ENCODE data around the gene RPAP3. TPM values are rescaled to one million over a fixed set of nuclear protein-coding genes. Genes with fewer than 3 reads are reported as not detected.
"Not testable (repeated sequence)": the region's sequence is repeated elsewhere in the genome, so short reads cannot be mapped to it uniquely, and the experiment has no call there.

Gene RPAP3
- total RNA-seq, 1 donor from 2014 or later: 24.2 TPM

DNA sequence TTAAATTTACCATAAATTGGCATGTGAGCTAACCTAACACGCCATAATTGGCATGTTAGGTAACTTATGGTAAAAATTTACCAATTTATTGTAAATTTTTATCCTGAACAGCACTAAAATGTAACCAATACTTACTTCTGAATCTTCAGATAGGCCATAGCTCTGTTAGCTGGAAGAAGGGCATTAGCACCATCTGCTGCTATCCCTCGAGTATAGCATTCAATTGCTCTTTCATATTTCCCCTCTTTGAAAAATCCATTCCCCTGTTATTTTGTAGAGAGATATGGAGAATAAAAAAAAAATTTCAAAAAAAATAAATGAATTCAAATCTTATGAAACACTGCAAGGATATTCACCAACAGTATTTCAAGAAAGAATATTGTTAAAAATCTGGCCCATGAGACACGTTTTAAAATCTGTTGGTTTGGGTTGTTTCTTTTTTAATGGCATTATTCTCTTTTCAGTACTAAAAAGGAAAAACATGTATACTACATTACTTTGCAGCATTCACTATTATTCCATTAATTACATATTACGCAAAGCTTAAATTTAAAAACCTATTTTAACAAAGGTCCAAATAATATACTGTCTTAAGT is 19.1 kb downstream of the RPAP3 start:
- peaks cover 46% of the 10 kb centered on the region for H3K36me3 ChIP-seq
- no peak overlapping the region for H3K4me3 ChIP-seq
- no peak overlapping the region for H3K27ac ChIP-seq (replicated peaks)
- intact Hi-C loops (cut with micrococcal nuclease): no loop called here
- no peak for DNase-seq
- TF ChIP-seq, protein P1, sequence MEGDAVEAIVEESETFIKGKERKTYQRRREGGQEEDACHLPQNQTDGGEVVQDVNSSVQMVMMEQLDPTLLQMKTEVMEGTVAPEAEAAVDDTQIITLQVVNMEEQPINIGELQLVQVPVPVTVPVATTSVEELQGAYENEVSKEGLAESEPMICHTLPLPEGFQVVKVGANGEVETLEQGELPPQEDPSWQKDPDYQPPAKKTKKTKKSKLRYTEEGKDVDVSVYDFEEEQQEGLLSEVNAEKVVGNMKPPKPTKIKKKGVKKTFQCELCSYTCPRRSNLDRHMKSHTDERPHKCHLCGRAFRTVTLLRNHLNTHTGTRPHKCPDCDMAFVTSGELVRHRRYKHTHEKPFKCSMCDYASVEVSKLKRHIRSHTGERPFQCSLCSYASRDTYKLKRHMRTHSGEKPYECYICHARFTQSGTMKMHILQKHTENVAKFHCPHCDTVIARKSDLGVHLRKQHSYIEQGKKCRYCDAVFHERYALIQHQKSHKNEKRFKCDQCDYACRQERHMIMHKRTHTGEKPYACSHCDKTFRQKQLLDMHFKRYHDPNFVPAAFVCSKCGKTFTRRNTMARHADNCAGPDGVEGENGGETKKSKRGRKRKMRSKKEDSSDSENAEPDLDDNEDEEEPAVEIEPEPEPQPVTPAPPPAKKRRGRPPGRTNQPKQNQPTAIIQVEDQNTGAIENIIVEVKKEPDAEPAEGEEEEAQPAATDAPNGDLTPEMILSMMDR (IDR thresholded peaks at IDR 0.05; ENCODE audit: borderline replicate concordance): peak; percentile 70
- H3K4me1 ChIP-seq: no peaks in the 10 kb centered on the region
- H3K9me3 ChIP-seq (replicated peaks): no peaks in the 10 kb centered on the region
- H3K27me3 ChIP-seq (ENCODE audit: low read depth): no peaks in the 10 kb centered on the region

DNA sequence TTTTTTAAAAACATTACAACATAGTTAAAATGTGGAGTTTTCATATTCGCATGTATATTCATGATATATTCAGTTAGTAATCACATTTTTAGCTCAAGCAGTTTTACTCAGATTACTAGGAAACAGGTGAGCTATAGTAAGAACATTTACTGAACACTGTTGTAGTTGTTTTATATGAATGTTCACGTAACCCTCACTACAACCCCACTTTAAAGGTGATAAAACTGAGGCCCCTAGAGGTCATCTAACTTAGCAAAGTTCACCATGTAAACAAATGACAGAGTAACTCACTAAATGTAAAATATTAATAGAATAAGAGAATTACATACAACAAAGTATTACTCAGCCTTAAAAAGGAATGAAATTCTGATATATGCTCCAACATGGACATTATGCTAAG is 26.0 kb downstream of the RPAP3 start:
- TF ChIP-seq, protein P1 (IDR thresholded peaks at IDR 0.05; ENCODE audit: borderline replicate concordance): no peak
- Histone ChIP-seq H3K27me3 (ENCODE audit: low read depth) (no peaks in the 10 kb centered on the region), H3K4me1 (no peaks in the 10 kb centered on the region), H3K27ac (replicated peaks) (no peak overlapping the region), H3K36me3 (peaks cover 47% of the 10 kb centered on the region), H3K4me3 (no peak overlapping the region), H3K9me3 (replicated peaks) (no peaks in the 10 kb centered on the region)
- DNase-seq: no peak
- intact Hi-C loops (cut with micrococcal nuclease): no loop called here

- DNase-seq: no peak
- no peak overlapping the region for H3K27ac ChIP-seq (replicated peaks)
- no peaks in the 10 kb centered on the region for H3K27me3 ChIP-seq (ENCODE audit: low read depth)
- peaks cover 67% of the 10 kb centered on the region for H3K36me3 ChIP-seq
- intact Hi-C loops (cut with micrococcal nuclease): no loop called here
- no peaks in the 10 kb centered on the region for H3K4me1 ChIP-seq
- no peak overlapping the region for H3K4me3 ChIP-seq
- TF ChIP-seq, protein P1 (IDR thresholded peaks at IDR 0.05; ENCODE audit: borderline replicate concordance): no peak
- no peaks in the 10 kb centered on the region for H3K9me3 ChIP-seq (replicated peaks)
Measured at GRCh38 chr12:47672068-47672467, 33.8 kb downstream of the RPAP3 start.

DNA sequence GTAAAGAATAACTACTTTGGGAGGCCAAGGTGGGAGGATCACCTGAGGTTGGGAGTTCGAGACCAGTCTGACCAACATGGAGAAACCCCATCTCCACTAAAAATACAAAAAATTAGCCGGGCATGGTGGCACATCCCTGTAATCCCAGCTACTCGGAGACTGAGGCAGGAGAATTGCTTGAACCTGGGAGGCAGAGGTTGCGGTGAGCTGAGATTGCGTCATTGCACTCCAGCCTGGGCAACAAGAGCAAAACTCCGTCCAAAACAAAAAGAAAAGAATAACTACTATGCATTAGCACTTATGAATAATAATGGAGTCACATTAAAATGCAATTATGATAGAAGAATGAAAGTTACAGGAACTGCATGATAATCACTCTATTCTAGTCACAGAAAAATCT is 37.9 kb downstream of the RPAP3 start:
- H3K9me3 ChIP-seq (replicated peaks); H3K27ac ChIP-seq (replicated peaks); H3K4me1 ChIP-seq; intact Hi-C loops (cut with micrococcal nuclease); H3K4me3 ChIP-seq; H3K27me3 ChIP-seq (ENCODE audit: low read depth); DNase-seq: not testable (repeated sequence)
- peaks cover 66% of the 10 kb centered on the region for H3K36me3 ChIP-seq

DNA sequence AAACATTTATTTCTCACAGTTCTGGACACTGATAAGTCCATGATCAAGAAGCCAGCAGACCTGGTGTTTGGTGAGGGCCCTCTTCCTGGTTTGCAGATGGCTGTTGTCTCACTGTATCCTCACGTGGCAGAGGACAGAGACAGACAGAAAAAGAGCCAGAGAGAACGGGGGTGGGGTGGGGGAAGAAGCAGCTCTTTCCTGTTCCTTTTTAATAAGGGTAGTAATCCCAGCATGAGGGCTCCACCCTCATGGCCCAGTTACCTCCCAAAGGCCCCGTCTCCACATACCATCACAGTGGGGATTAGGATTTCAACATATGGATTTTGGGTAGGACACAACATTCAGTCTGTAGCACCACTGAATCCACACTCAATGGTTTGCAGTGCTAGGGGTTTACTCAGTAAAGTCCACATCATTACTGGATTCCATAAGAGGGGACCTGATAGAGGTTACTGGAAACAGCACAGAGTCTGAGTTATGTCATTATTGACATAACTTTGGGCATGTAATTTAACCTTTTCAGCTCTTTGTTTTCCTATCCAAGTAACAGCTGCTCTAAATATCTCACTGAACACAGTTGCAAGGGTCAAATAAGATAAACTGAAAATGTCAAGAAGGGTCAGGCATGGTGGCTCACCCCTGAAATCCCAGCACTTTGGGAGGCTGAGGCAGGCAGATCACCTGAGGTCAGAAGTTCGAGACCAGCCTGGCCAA is 53.2 kb downstream of the RPAP3 start:
- Histone ChIP-seq H3K4me1 (peaks cover 28% of the 10 kb centered on the region), H3K27ac (replicated peaks) (peak overlapping the region; percentile 36), H3K9me3 (replicated peaks) (no peaks in the 10 kb centered on the region), H3K36me3 (no peaks in the 10 kb centered on the region), H3K27me3 (ENCODE audit: low read depth) (no peaks in the 10 kb centered on the region), H3K4me3 (no peak overlapping the region)
- intact Hi-C loops (cut with micrococcal nuclease): no loop called here
- peak; percentile 18 for DNase-seq
- TF ChIP-seq, protein P1 (IDR thresholded peaks at IDR 0.05; ENCODE audit: borderline replicate concordance): no peak
